Measurements from ENCODE around the gene SAMD14. TPM values are rescaled to one million over a fixed set of nuclear protein-coding genes. Genes with fewer than 3 reads are reported as not detected.

SAMD14 gene
- total and polyA plus RNA-seq, 10 of the 15 experiments (the other 5 are each of a cell fraction or from before 2014, with no cell fraction given) = 0.06 to 1.7 (median 0.25) TPM; not detected in 3

GRCh38 chr17:50133769-50134099 lies 3.8 kb upstream of the SAMD14 start (continued):
- TF ChIP-seq TCF7 (IDR thresholded peaks at IDR 0.05; ENCODE audit: borderline replicate concordance) (no peak), HDAC6 (IDR thresholded peaks at IDR 0.05; ENCODE audit: unreplicated experiment) (no peak), ZNF274 (IDR thresholded peaks at IDR 0.05; ENCODE audit: insufficient read depth, insufficient read length) (no peak), E4F1 (IDR thresholded peaks at IDR 0.05; ENCODE audit: borderline replicate concordance, partially characterized antibody) (no peak), RAD51 (IDR thresholded peaks at IDR 0.05) (no peak)

- Histone ChIP-seq H3K36me3 (ENCODE audit: control insufficient read depth in 2 of 2, insufficient read depth in 2 of 2, low read length in 1 of 2) (peaks cover 20 to 36% of the 10 kb centered on the region in 2 experiments; a peak in 3 of 4 replicates), H4K20me1 (ENCODE audit: control insufficient read depth, insufficient read depth) (peaks cover 8% of the 10 kb centered on the region; the same call in 1 of the 2 replicates), H3K27me3 (replicated peaks in 1 of 2; ENCODE audit: control insufficient read depth in 2 of 2, insufficient read depth in 2 of 2, low read length in 1 of 2) (peaks cover 4 to 8% of the 10 kb centered on the region in 2 experiments), H3K79me2 (ENCODE audit: control insufficient read depth, insufficient read depth, low read length) (no peaks in the 10 kb centered on the region), H3K27ac (ENCODE audit: control insufficient read depth, insufficient read depth) (no peak overlapping the region), H3K9ac (ENCODE audit: control insufficient read depth, insufficient read depth, low read length) (no peak overlapping the region), H3K4me1 (ENCODE audit: control insufficient read depth, insufficient read depth, low read length) (peaks cover 6% of the 10 kb centered on the region; the same call in 1 of the 2 replicates), H2AFZ (ENCODE audit: control insufficient read depth, low read depth, low read length) (no peak overlapping the region), H3K4me2 (ENCODE audit: control insufficient read depth, insufficient read depth) (no peak overlapping the region), H3K9me3 (replicated peaks; ENCODE audit: control insufficient read depth, insufficient read depth, low read length) (no peaks in the 10 kb centered on the region), H3K4me3 (no peak overlapping the region)
- CTCF ChIA-PET = interaction anchor here (0.6 to 3.1 kb wide), 5 partner anchors 13 to 102 kb away, joined by 3 to 21 read pairs (median 5); partner anchors contain the start of gene PDK2
- TF ChIP-seq CBFB (IDR thresholded peaks at IDR 0.05; ENCODE audit: low read depth) = no peak
- peak; percentile 59; the same call in 1 of the 2 replicates for TF ChIP-seq POLR2A (IDR thresholded peaks at IDR 0.05; ENCODE audit: low read depth, low read length)
- TF ChIP-seq HDAC2 (IDR thresholded peaks at IDR 0.05) = no peak
- no peak for TF ChIP-seq MEF2B (IDR thresholded peaks at IDR 0.05; ENCODE audit: partially characterized antibody, poor library complexity, severe bottlenecking)
- TF ChIP-seq SMC3 (IDR thresholded peaks at IDR 0.05; ENCODE audit: borderline replicate concordance, low read length) = no peak
- TF ChIP-seq YBX1 (IDR thresholded peaks at IDR 0.05) = no peak
- no peak for TF ChIP-seq NFXL1 (IDR thresholded peaks at IDR 0.05; ENCODE audit: borderline replicate concordance)
- TF ChIP-seq POLR2AphosphoS5 (IDR thresholded peaks at IDR 0.05; ENCODE audit: low read length) = peak; percentile 61; the same call in 1 of the 2 replicates
- TF ChIP-seq TBL1XR1 (IDR thresholded peaks at IDR 0.05; ENCODE audit: low read depth, low read length) = no peak
- RAD21 ChIA-PET (ENCODE audit: unreplicated experiment) = no interaction called here
- SMC1A ChIA-PET (ENCODE audit: uncharacterized antibody, unreplicated experiment) = no interaction called here
- 73% methylated on average over 7 of the region's 7 CpGs for WGBS (ENCODE audit: insufficient coverage, insufficient replicate concordance, low lambda C conversion rate, missing lambda C conversion rate)
- ATAC-seq (no peak), FAIRE-seq (no peak), DNase-seq (ENCODE audit: low read depth, low spot score) (no peak)
- in situ Hi-C loops (cut with MboI) (no loop called here), intact Hi-C loops (cut with micrococcal nuclease; ENCODE audit: unreplicated experiment) (no loop called here)
- POLR2A ChIA-PET = interaction anchor here (1.6 kb wide), 1 partner anchor 29 kb away, joined by 5 read pairs; no protein-coding TSS in a partner anchor
- no TSS peak for BruUV-seq (replicated peaks)
Observed at GRCh38 chr17:50133028-50133768, 3.2 kb upstream of the SAMD14 start.

All from GM12878 (cell line).